Gastroesophageal sphincter (tissue), 4 donors: ENCODE data around the gene CDK16. TPM values are rescaled to one million over a fixed set of nuclear protein-coding genes. Genes with fewer than 3 reads are reported as not detected.
A peak's percentile ranks its signal among the peaks of the same experiment; 100 is the strongest.

Source experiments
- ATAC-seq: fragments of 150-250 bp; one replicate; pipeline ENCODE4 v1.9.1; 2016; ENCODE audit warnings: mild to moderate bottlenecking, moderate library complexity
- H3K27ac ChIP-seq, 4 donors: fragments of 200-600 bp; sonication (generic) in 3 of 4; 1 replicate in 3 of 4; 2 replicates in 1 of 4; pipeline ENCODE4 v1.5.1; 2016 to 2019
- H3K27me3 ChIP-seq: fragments of 200-600 bp; sonication (generic); one replicate; pipeline ENCODE4 v1.5.1; 2019
- H3K36me3 ChIP-seq, 2 donors: fragments of 200-600 bp; sonication (generic); one replicate each; pipeline ENCODE4 v1.5.1; 2019; ENCODE audit warnings: control low read depth in 1 of 2
- H3K4me1 ChIP-seq, 3 donors: fragments of 200-600 bp; sonication (generic); 1 replicate in 2 of 3; 2 replicates in 1 of 3; pipeline ENCODE4 v1.5.1; 2016 to 2019; ENCODE audit warnings: control low read depth in 2 of 3
- H3K4me3 ChIP-seq, 2 donors: fragments of 200-600 bp; sonication (generic); one replicate each; pipeline ENCODE4 v1.5.1; 2019; ENCODE audit warnings: mild to moderate bottlenecking in 1 of 2, moderate library complexity in 1 of 2
- H3K9me3 ChIP-seq, 3 donors: fragments of 200-600 bp; sonication (generic); one replicate each; pipeline ENCODE4 v1.5.1; 2017 to 2019; ENCODE audit warnings: control low read depth in 2 of 3
- CTCF ChIP-seq, 4 experiments: fragments of 200-600 bp in 2 of 4; fragments of 450-650 bp in 2 of 4; sonication (generic) in 1 of 4; IDR thresholded peaks; one replicate each; pipeline ENCODE4 v1.5.1; 2017 to 2019; ENCODE audit warnings: antibody characterized with exemption in 4 of 4, mild to moderate bottlenecking in 2 of 4, moderate library complexity in 2 of 4
- EP300 ChIP-seq: sonication (generic); formaldehyde crosslinking; IDR thresholded peaks from one replicate; pipeline ENCODE4 v1.6.1; 2017; ENCODE audit warnings: antibody characterized with exemption, mild to moderate bottlenecking
- POLR2A ChIP-seq, 2 donors: fragments of 450-650 bp; IDR thresholded peaks; one replicate each; pipeline ENCODE4 v1.6.1; 2017; ENCODE audit warnings: antibody characterized with exemption in 2 of 2, mild to moderate bottlenecking in 2 of 2, moderate library complexity in 1 of 2
- POLR2AphosphoS5 ChIP-seq: sonication (generic); formaldehyde crosslinking; IDR thresholded peaks from one replicate; pipeline ENCODE4 v1.6.1; 2017; ENCODE audit warnings: antibody characterized with exemption
- WGBS, 2 donors: methylation state at CpG; one replicate each; pipeline ENCODE4 v1.1.5; 2018; ENCODE audit warnings: low coverage in 1 of 2; 5-methylcytosine and 5-hydroxymethylcytosine counted together
- total RNA-seq, 4 donors: library from RNA; depleted of rRNA; stranded (reverse); fragments of >200 nt; gene quantifications; one replicate each; pipeline ENCODE4 v1.1.0, GENCODE V29; 2016

The CDK16 gene
- total RNA-seq, 4 donors from 2014 or later, result 45.8 to 76.1 (median 55.6) TPM

GRCh38 chrX:47193475-47194193, 24.8 kb upstream of the CDK16 start, which contains the start of gene UBA1:
UBA1 (plus strand) TSS chrX:47193829; CDS start chrX:47198803, 4,974 bp downstream.
- no peaks in the 10 kb centered on the region for H3K9me3 ChIP-seq
- TF ChIP-seq POLR2AphosphoS5, result peak; percentile 73
- no peak for TF ChIP-seq EP300
- TF ChIP-seq POLR2A (IDR thresholded peaks at IDR 0.05), result peak; percentile 58 to 65
- peak; percentile 48 to 93 (median 81) for TF ChIP-seq CTCF (IDR thresholded peaks at IDR 0.05)
- ATAC-seq, result peak; percentile 93
- 0% methylated on average over 6 of the region's 50 CpGs for WGBS, 2 donors
- no peaks in the 10 kb centered on the region for H3K27me3 ChIP-seq
- H3K4me3 ChIP-seq, result peak within 1 kb of the TSS; percentile 78 to 79
- H3K36me3 ChIP-seq, result peaks cover 0 to 6% of the 10 kb centered on the region in 2 donors
- H3K4me1 ChIP-seq, result peaks cover 0 to 65% (median 34%) of the 10 kb centered on the region in 3 donors
- H3K27ac ChIP-seq, result peak within 1 kb of the TSS; percentile 94 to 98 (median 96)

- no peak for ATAC-seq
- TF ChIP-seq CTCF (IDR thresholded peaks at IDR 0.05) (no peak), POLR2AphosphoS5 (no peak), POLR2A (IDR thresholded peaks at IDR 0.05) (no peak), EP300 (no peak)
- H3K9me3 ChIP-seq, result no peaks in the 10 kb centered on the region
- peak overlapping the region; percentile 78 to 79 for H3K4me3 ChIP-seq
- H3K4me1 ChIP-seq, result peaks cover 0 to 71% (median 34%) of the 10 kb centered on the region in 3 donors
- H3K27me3 ChIP-seq, result no peaks in the 10 kb centered on the region
- peak overlapping the region; percentile 94 to 98 (median 96) for H3K27ac ChIP-seq
- WGBS, 2 donors, result 0 to 23% methylated on average over 5 to 9 of the region's 14 CpGs
- H3K36me3 ChIP-seq, result peaks cover 0 to 12% of the 10 kb centered on the region in 2 donors
These were observed 24.2 kb upstream of the CDK16 start for GRCh38 chrX:47194194-47194787.

- Histone ChIP-seq H3K4me1 (peaks cover 0 to 66% (median 39%) of the 10 kb centered on the region in 3 donors), H3K36me3 (peaks cover 2 to 30% of the 10 kb centered on the region in 2 donors), H3K4me3 (peak overlapping the region in 1 of 2 donors; percentile 79), H3K9me3 (no peaks in the 10 kb centered on the region), H3K27me3 (no peaks in the 10 kb centered on the region), H3K27ac (peak overlapping the region in 2 of 4 donors; percentile 7 to 98)
- TF ChIP-seq POLR2A (IDR thresholded peaks at IDR 0.05), result no peak
- no peak for TF ChIP-seq CTCF (IDR thresholded peaks at IDR 0.05)
- no peak for TF ChIP-seq POLR2AphosphoS5
- no peak for ATAC-seq
- WGBS, 2 donors, result 25% methylated on average over 3 of the region's 3 CpGs; no CpG with 5 or more reads in 1 of the 2 donors
These were observed 22.4 kb upstream of the CDK16 start for GRCh38 chrX:47196098-47196497.

- no peak for ATAC-seq
- 33 to 51% methylated on average over 1 to 3 of the region's 7 CpGs for WGBS, 2 donors
- H3K27ac ChIP-seq, result peak overlapping the region in 3 of 4 donors; percentile 7 to 40 (median 38)
- TF ChIP-seq CTCF (IDR thresholded peaks at IDR 0.05) (no peak), POLR2A (IDR thresholded peaks at IDR 0.05) (no peak), POLR2AphosphoS5 (no peak), EP300 (no peak)
- no peaks in the 10 kb centered on the region for H3K9me3 ChIP-seq
- H3K36me3 ChIP-seq, result peaks cover 6 to 45% of the 10 kb centered on the region in 2 donors
- H3K4me1 ChIP-seq, result peaks cover 0 to 56% (median 39%) of the 10 kb centered on the region in 3 donors
- H3K4me3 ChIP-seq, result no peak overlapping the region
- H3K27me3 ChIP-seq, result no peaks in the 10 kb centered on the region
These were observed 21.0 kb upstream of the CDK16 start for GRCh38 chrX:47197526-47197925.
